HepG2 (cell line): ENCODE measurements around the gene HDAC4. TPM values are rescaled to one million over a fixed set of nuclear protein-coding genes. Genes with fewer than 3 reads are reported as not detected.

Experiments
- ATF5 ChIP-seq: sonication (generic); formaldehyde crosslinking; IDR thresholded peaks from 2 replicates; pipeline ENCODE4 v1.4.0; 2020; ENCODE audit warnings: mild to moderate bottlenecking, low read depth, missing genetic modification reagents
- BCL3 ChIP-seq: sonication (generic); formaldehyde crosslinking; IDR thresholded peaks from 2 replicates; pipeline ENCODE4 v1.5.1; 2020; ENCODE audit warnings: mild to moderate bottlenecking, missing genetic modification reagents, moderate library complexity
- CENPX ChIP-seq: sonication (generic); formaldehyde crosslinking; IDR thresholded peaks from 2 replicates; pipeline ENCODE4 v1.9.0; 2021; ENCODE audit warnings: mild to moderate bottlenecking, missing genetic modification reagents, moderate library complexity
- ELF1 ChIP-seq: sonication (generic); formaldehyde crosslinking; IDR thresholded peaks from 2 replicates; pipeline ENCODE4 v1.4.0; 2020; ENCODE audit warnings: missing genetic modification reagents
- ESRRA ChIP-seq: sonication (generic); formaldehyde crosslinking; IDR thresholded peaks from 2 replicates; pipeline ENCODE4 v1.5.1; 2020; ENCODE audit warnings: mild to moderate bottlenecking, low read depth, missing genetic modification reagents
- GPN1 ChIP-seq: sonication (generic); formaldehyde crosslinking; IDR thresholded peaks from 2 replicates; pipeline ENCODE4 v1.5.1; 2020; ENCODE audit warnings: missing genetic modification reagents, borderline replicate concordance
- GTF2F1 ChIP-seq: fragments of 150-350 bp; IDR thresholded peaks from 2 replicates; pipeline ENCODE4 v1.6.1; 2014; ENCODE audit warnings: low read length
- MBD4 ChIP-seq: IDR thresholded peaks from 2 replicates; pipeline ENCODE4 v1.6.1; 2012; ENCODE audit warnings: low read length, inconsistent platforms, borderline replicate concordance
- MYC ChIP-seq: sonication (generic); formaldehyde crosslinking; IDR thresholded peaks from 2 replicates; pipeline ENCODE4 v1.9.0; 2021; ENCODE audit warnings: missing genetic modification reagents, borderline replicate concordance
- NCOA2 ChIP-seq: sonication (generic); formaldehyde crosslinking; IDR thresholded peaks from 2 replicates; pipeline ENCODE4 v1.8.0; 2022; ENCODE audit warnings: inconsistent platforms
- NCOR1 ChIP-seq: fragments of 200-600 bp; sonication (generic); IDR thresholded peaks from 2 replicates; pipeline ENCODE4 v1.7.0; 2017; ENCODE audit warnings: antibody characterized with exemption, low read length, borderline replicate concordance
- PLRG1 ChIP-seq: fragments of 450-650 bp; conservative IDR thresholded peaks from 2 replicates; pipeline ENCODE4 v1.6.1; 2016
- RNF2 ChIP-seq: fragments of 450-650 bp; conservative IDR thresholded peaks from 2 replicates; pipeline ENCODE4 v1.6.1; 2016; ENCODE audit warnings: low read depth
- TARDBP ChIP-seq: sonication (generic); formaldehyde crosslinking; IDR thresholded peaks from 2 replicates; pipeline ENCODE4 v1.8.0; 2022; ENCODE audit warnings: mild to moderate bottlenecking, missing genetic modification reagents
- U2AF2 ChIP-seq: fragments of 200-400 bp; formaldehyde crosslinking; IDR thresholded peaks from 2 replicates; pipeline ENCODE4 v1.6.1; 2017; ENCODE audit warnings: low read depth, mild to moderate bottlenecking, low read length
- ZNF280B ChIP-seq: sonication (generic); formaldehyde crosslinking; IDR thresholded peaks from 2 replicates; pipeline ENCODE4 v1.5.0; 2020; ENCODE audit warnings: missing genetic modification reagents, mild to moderate bottlenecking, borderline replicate concordance
- ZNF350 ChIP-seq: sonication (generic); formaldehyde crosslinking; IDR thresholded peaks from 2 replicates; pipeline ENCODE4 v1.4.0; 2020; ENCODE audit warnings: mild to moderate bottlenecking, low read depth, missing genetic modification reagents, borderline replicate concordance
- ZNF556 ChIP-seq: sonication (generic); formaldehyde crosslinking; IDR thresholded peaks from 2 replicates; pipeline ENCODE4 v1.4.0; 2020; ENCODE audit warnings: mild to moderate bottlenecking, missing genetic modification reagents, borderline replicate concordance
- ZNF558 ChIP-seq: sonication (generic); formaldehyde crosslinking; IDR thresholded peaks from 2 replicates; pipeline ENCODE4 v1.9.0; 2022; ENCODE audit warnings: mild to moderate bottlenecking, missing genetic modification reagents, borderline replicate concordance
- ZNF672 ChIP-seq: sonication (generic); formaldehyde crosslinking; IDR thresholded peaks from 2 replicates; pipeline ENCODE4 v1.8.1; 2022; ENCODE audit warnings: missing genetic modification reagents
- ZNF710 ChIP-seq: sonication (generic); formaldehyde crosslinking; IDR thresholded peaks from 2 replicates; pipeline ENCODE4 v1.5.0; 2020; ENCODE audit warnings: mild to moderate bottlenecking, missing genetic modification reagents, borderline replicate concordance
- ZSCAN29 ChIP-seq: sonication (generic); formaldehyde crosslinking; conservative IDR thresholded peaks from 2 replicates; pipeline ENCODE4 v1.4.0; 2020; ENCODE audit warnings: mild to moderate bottlenecking, missing genetic modification reagents
- polyA plus RNA-seq, 8 experiments: library from polyadenylated mRNA; depleted of rRNA in 3 of 8; stranded (reverse) in 7 of 8; unstranded in 1 of 8; fragments of >200 nt; fragmentation: Illumina TruSeq in 4 of 8; extraction: Trizol in 4 of 8; gene quantifications; 2 replicates each; pipeline versions ENCODE4 v1.2.1 to v1.2.3, GENCODE V29; 2011 to 2016; ENCODE audit warnings: low read depth in 4 of 8, missing spikeins in 1 of 8, mixed read lengths in 1 of 8; ENCODE audit not compliant: insufficient read depth in 1 of 8
- total RNA-seq, 5 experiments: library from RNA; depleted of rRNA; stranded (reverse); fragments of >200 nt; fragmentation: Illumina TruSeq; extraction: Trizol; gene quantifications; 2 replicates each; pipeline ENCODE4 v1.2.3, GENCODE V29; 2016; ENCODE audit warnings: low read depth in 1 of 5

The HDAC4 gene
- total and polyA plus RNA-seq, 2 of the 13 experiments (the other 11 are each of a cell fraction or from before 2014, with no cell fraction given): 10.1 to 11.5 TPM

GRCh38 chr2:239223310-239224198, 177.3 kb downstream of the HDAC4 start (continued):
- TF ChIP-seq ATF5 (CRISPR knock-in tag): no peak
- TF ChIP-seq ESRRA: peak; percentile 69
- no peak for TF ChIP-seq ZNF558
- TF ChIP-seq ZNF672 (CRISPR knock-in tag): no peak
- no peak; the same call in 1 of the 2 replicates for TF ChIP-seq NCOA2
- no peak for TF ChIP-seq U2AF2
- no peak for TF ChIP-seq PLRG1
- no peak for TF ChIP-seq GTF2F1
- TF ChIP-seq ZNF556 (CRISPR knock-in tag): 0 out of 2 replicates have a peak, but pooled peaks have one; percentile 58
- TF ChIP-seq ZNF710 (CRISPR knock-in tag): no peak
- no peak for TF ChIP-seq ZNF350 (CRISPR knock-in tag)
- no peak for TF ChIP-seq ZSCAN29 (CRISPR knock-in tag)
- TF ChIP-seq MBD4: no peak
- TF ChIP-seq ELF1: no peak
- TF ChIP-seq BCL3 (CRISPR knock-in tag): no peak; the same call in 1 of the 2 replicates
- peak; percentile 95 for TF ChIP-seq NCOR1
- peak; percentile 63; the same call in 1 of the 2 replicates for TF ChIP-seq ZNF280B (CRISPR knock-in tag)
- peak; percentile 17; the same call in 1 of the 2 replicates for TF ChIP-seq TARDBP
- TF ChIP-seq RNF2: no peak
- TF ChIP-seq MYC: no peak; the same call in 1 of the 2 replicates
- TF ChIP-seq CENPX (CRISPR knock-in tag): no peak
- no peak for TF ChIP-seq GPN1 (CRISPR knock-in tag)
